Lung microvascular endothelial cell (primary cell): ENCODE results near the gene GATAD2B. TPM values are rescaled to one million over a fixed set of nuclear protein-coding genes. Genes with fewer than 3 reads are reported as not detected.

Experiments
- DNase-seq, 2 donors: peaks; one replicate each; pipeline versions ENCODE4 v3.0.0 to v3.0.0-alpha.2; 2010; ENCODE audit warnings: low read depth in 2 of 2
- total RNA-seq: library from RNA; depleted of rRNA; stranded (reverse); fragments of >200 nt; gene quantifications from 2 replicates; pipeline ENCODE4 v1.2.1, GENCODE V29; 2014

GATAD2B gene
- total RNA-seq = 3.5 and 4.2 TPM in 2 replicates

GRCh38 chr1:153922972-153923925 is at the start of gene GATAD2B:
GATAD2B (minus strand) TSS chr1:153922972; CDS start chr1:153828347, 94,625 bp downstream.
- peak; percentile 100 for DNase-seq

- DNase-seq = no peak
These were observed 47.6 kb upstream of the GATAD2B start for GRCh38 chr1:153970346-153970745.

GRCh38 chr1:153968972-153969371 is 46.2 kb upstream of the GATAD2B start:
- no peak for DNase-seq

- DNase-seq = no peak
These were observed 45.6 kb upstream of the GATAD2B start for GRCh38 chr1:153968408-153968807.

GRCh38 chr1:153968000-153968363 is 45.2 kb upstream of the GATAD2B start:
- DNase-seq = no peak

- peak; percentile 98 to 99 for DNase-seq
These were observed 44.6 kb upstream of the GATAD2B start, which contains the start of gene CREB3L4 for GRCh38 chr1:153967107-153967999. CREB3L4 (plus strand) TSS chr1:153967902; CDS start chr1:153968526, 624 bp downstream.

- peak; percentile 30 to 36 for DNase-seq
These were observed 41.1 kb upstream of the GATAD2B start for GRCh38 chr1:153963850-153964331.

- peak; percentile 97 to 98 for DNase-seq
These were observed 40.5 kb upstream of the GATAD2B start, which contains the start of gene SLC39A1 for GRCh38 chr1:153963030-153963849. SLC39A1 (minus strand) TSS chr1:153963537; CDS start chr1:153962715, 822 bp downstream.

- peak; percentile 56 to 57 for DNase-seq
These were observed 39.6 kb upstream of the GATAD2B start for GRCh38 chr1:153962088-153963029.

GRCh38 chr1:153961421-153961820 is 38.6 kb upstream of the GATAD2B start:
- peak in 1 of 2 donors; percentile 74 for DNase-seq

- DNase-seq = no peak
These were observed 37.4 kb upstream of the GATAD2B start for GRCh38 chr1:153960206-153960605.

- no peak for DNase-seq
These were observed 36.7 kb upstream of the GATAD2B start for GRCh38 chr1:153959454-153959853.

- DNase-seq = no peak
These were observed 36.1 kb upstream of the GATAD2B start for GRCh38 chr1:153958961-153959260.

GRCh38 chr1:153958111-153958960 is 35.6 kb upstream of the GATAD2B start, which contains the start of gene CRTC2:
CRTC2 (minus strand) TSS chr1:153958612; CDS start chr1:153958497, 115 bp downstream.
- peak; percentile 97 to 98 for DNase-seq

GRCh38 chr1:153957744-153958110 is 35.0 kb upstream of the GATAD2B start:
- peak; percentile 16 to 17 for DNase-seq

GRCh38 chr1:153956997-153957715 is 34.4 kb upstream of the GATAD2B start:
- no peak for DNase-seq

- DNase-seq = no peak
These were observed 32.1 kb upstream of the GATAD2B start for GRCh38 chr1:153954826-153955225.

- DNase-seq = no peak
These were observed 31.1 kb upstream of the GATAD2B start for GRCh38 chr1:153953859-153954365.
